Central memory CD8-positive, alpha-beta T cell (primary cell): ENCODE measurements around the gene HP1BP3.
"Not testable (repeated sequence)": the region's sequence is repeated elsewhere in the genome, so short reads cannot be mapped to it uniquely, and the experiment has no call there.

Experiments used
- ATAC-seq: fragments of 150-1000 bp; cut with Tn5 transposase; replicated peaks from 2 replicates; pipeline ENCODE4 v1.10.0; 2022; ENCODE audit warnings: mild to moderate bottlenecking, moderate FRiP score, moderate number of reproducible peaks; ENCODE audit not compliant: poor library complexity, severe bottlenecking; ENCODE audit errors: extremely low read depth
- DNase-seq, 2 donors: peaks; one replicate each; pipeline ENCODE4 v3.0.0; 2021; ENCODE audit warnings: low spot score in 2 of 2
- H3K27ac Mint-ChIP-seq: one replicate; pipeline ENCODE4 v1.8.0; 2022; ENCODE audit warnings: low read depth, mild to moderate bottlenecking, moderate library complexity, mixed read lengths
- H3K27me3 Mint-ChIP-seq: one replicate; pipeline ENCODE4 v1.8.0; 2022; ENCODE audit warnings: mixed read lengths
- H3K36me3 Mint-ChIP-seq: one replicate; pipeline ENCODE4 v1.8.0; 2022; ENCODE audit warnings: mild to moderate bottlenecking, moderate library complexity, mixed read lengths; ENCODE audit not compliant: insufficient read depth
- H3K4me1 Mint-ChIP-seq: one replicate; pipeline ENCODE4 v1.8.0; 2022; ENCODE audit warnings: mixed read lengths
- H3K4me3 Mint-ChIP-seq: one replicate; pipeline ENCODE4 v1.8.0; 2022; ENCODE audit warnings: mild to moderate bottlenecking, moderate library complexity, mixed read lengths
- H3K9me3 Mint-ChIP-seq: one replicate; pipeline ENCODE4 v1.8.0; 2022; ENCODE audit warnings: mixed read lengths

HP1BP3 gene

GRCh38 chr1:20723159-20723536, 64.0 kb downstream of the HP1BP3 start:
- Mint-ChIP-seq H3K27me3 (peaks cover 6% of the 10 kb centered on the region), H3K27ac (no peak overlapping the region), H3K9me3 (no peaks in the 10 kb centered on the region), H3K36me3 (peaks cover 5% of the 10 kb centered on the region), H3K4me1 (peaks cover 9% of the 10 kb centered on the region), H3K4me3 (no peak overlapping the region)
- ATAC-seq = no peak
- DNase-seq = no peak

DNA sequence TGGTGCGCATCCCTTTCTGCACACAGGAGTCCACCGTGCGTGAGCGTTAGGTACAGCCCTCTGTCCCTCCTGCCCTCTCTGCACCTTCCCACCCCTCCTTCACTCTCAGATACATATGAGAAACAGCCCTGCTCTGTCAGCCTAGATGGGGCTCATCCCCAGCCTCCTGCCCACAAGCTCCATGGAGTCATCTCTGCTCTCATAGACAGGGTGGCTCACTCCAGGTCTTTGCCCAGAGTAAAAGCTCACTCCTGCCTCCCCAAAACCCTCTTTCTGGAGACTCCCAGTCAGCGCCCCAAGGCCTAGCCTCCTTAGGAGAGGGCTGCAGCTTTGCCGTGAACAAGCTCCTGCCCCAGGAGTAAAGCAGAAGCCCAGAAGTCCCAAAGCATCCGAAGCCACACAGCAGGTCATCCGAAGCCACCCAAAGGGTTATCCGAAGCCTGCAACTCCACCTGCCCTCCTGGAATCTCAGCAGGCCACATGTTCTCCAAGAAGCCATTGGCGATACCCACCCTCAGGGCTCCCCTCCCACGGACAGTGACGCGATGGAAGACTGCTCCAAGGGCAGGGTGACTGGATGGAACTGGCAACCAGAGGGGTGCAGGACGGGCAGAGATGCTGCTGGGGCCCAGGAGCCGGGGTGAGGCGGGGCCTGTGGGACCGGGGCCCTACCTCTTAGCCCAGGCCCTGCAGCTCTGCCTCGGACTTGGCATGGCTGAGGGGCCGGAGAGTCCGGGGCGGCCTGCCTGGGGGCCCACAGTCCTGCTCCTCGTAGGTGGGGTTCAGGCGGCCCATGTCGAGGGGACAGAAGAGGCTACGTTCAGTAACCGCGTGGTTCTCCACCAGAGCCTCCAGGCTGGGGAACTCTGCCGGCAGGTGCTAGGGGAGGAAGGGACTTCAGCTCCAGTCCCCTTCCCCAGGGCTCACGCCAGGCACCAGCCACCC, 65.7 kb downstream of the HP1BP3 start:
- DNase-seq (no peak), ATAC-seq (no peak)
- no peak overlapping the region for H3K27ac Mint-ChIP-seq
- H3K36me3 Mint-ChIP-seq = peaks cover 3% of the 10 kb centered on the region
- peaks cover 7% of the 10 kb centered on the region for H3K4me1 Mint-ChIP-seq
- H3K9me3 Mint-ChIP-seq = no peaks in the 10 kb centered on the region
- H3K27me3 Mint-ChIP-seq = peaks cover 4% of the 10 kb centered on the region
- H3K4me3 Mint-ChIP-seq = no peak overlapping the region

GRCh38 chr1:20720631-20721091, 66.4 kb downstream of the HP1BP3 start:
- DNase-seq = no peak
- H3K9me3 Mint-ChIP-seq = no peaks in the 10 kb centered on the region
- no peak for ATAC-seq
- no peak overlapping the region for H3K4me3 Mint-ChIP-seq
- H3K27me3 Mint-ChIP-seq = peaks cover 12% of the 10 kb centered on the region
- H3K27ac Mint-ChIP-seq = no peak overlapping the region
- peaks cover 11% of the 10 kb centered on the region for H3K4me1 Mint-ChIP-seq
- peaks cover 5% of the 10 kb centered on the region for H3K36me3 Mint-ChIP-seq

DNA sequence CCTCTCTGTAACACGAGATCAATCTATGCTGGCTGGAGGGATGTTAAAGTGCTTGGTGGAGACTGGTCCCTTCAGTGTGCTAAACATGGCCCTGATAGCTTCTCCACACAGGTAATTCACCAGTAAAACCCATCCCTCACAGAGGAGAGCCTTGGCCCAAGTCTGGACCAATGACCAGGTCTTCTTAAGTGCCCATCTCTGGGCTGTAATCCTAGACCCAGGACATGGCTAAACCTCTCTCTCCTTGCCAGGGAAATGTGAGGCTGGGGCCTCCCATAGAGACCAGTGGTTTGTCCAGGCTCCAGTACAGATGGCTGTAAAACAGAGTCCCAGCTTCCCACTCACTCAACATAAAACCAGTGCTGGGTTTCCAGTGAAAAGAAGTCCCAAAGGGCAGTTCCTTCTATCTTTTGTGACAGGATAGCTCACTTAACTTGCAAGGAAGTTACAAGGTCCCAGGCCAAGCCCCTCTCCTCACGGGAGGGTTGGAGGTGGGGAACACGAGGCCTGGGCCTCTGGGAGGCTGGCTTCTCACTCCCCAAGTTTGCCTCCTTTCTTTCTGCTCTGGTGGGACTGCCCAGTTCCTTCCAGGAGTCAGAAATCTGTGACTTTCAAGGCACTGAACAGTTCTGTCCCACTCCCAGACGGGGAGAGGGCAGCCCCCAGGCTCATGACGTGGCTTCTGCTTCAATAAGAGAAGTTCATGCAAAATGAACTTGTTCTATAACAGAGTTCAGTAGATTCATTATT, 67.1 kb downstream of the HP1BP3 start:
- Mint-ChIP-seq H3K27ac (no peak overlapping the region), H3K4me1 (peaks cover 11% of the 10 kb centered on the region), H3K9me3 (no peaks in the 10 kb centered on the region), H3K27me3 (peaks cover 18% of the 10 kb centered on the region), H3K36me3 (peaks cover 5% of the 10 kb centered on the region), H3K4me3 (no peak overlapping the region)
- ATAC-seq (no peak), DNase-seq (no peak)

GRCh38 chr1:20719261-20719660, 67.8 kb downstream of the HP1BP3 start:
- H3K4me3 Mint-ChIP-seq = peak overlapping the region; percentile 71
- ATAC-seq (no peak), DNase-seq (no peak)
- H3K27me3 Mint-ChIP-seq = peaks cover 20% of the 10 kb centered on the region
- H3K27ac Mint-ChIP-seq = no peak overlapping the region
- peaks cover 5% of the 10 kb centered on the region for H3K36me3 Mint-ChIP-seq
- peaks cover 11% of the 10 kb centered on the region for H3K4me1 Mint-ChIP-seq
- no peaks in the 10 kb centered on the region for H3K9me3 Mint-ChIP-seq

DNA sequence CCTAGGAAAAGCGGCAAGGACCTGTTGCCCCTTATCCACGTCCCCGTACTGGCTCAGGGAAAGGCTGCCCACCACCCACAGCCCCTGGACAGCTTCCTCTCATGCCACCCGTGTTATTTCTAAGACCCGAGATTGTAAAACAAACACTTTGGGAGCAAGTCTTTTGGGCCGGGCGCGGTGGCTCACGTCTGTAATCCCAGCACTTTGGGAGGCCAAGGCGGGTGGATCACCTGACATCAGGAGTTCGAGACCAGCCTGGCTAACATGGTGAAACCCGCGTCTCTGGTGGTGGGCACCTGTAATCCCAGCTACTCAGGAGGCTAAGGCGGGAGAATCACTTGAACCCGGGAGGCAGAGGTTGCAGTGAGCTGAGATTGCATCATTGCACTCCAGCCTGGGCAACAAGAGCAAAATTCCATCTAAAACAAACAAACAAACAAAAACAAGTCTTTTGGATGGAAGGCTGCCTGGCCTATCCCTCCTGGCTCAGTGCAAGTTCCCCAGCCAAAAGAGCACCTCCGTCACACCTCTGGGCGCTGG, 68.7 kb downstream of the HP1BP3 start:
- Mint-ChIP-seq H3K27ac (peak overlapping the region; percentile 11), H3K4me3 (peak overlapping the region; percentile 71), H3K27me3 (peaks cover 20% of the 10 kb centered on the region), H3K4me1 (peaks cover 11% of the 10 kb centered on the region)
- not testable (repeated sequence) for H3K9me3 Mint-ChIP-seq, H3K36me3 Mint-ChIP-seq, DNase-seq, ATAC-seq

DNA sequence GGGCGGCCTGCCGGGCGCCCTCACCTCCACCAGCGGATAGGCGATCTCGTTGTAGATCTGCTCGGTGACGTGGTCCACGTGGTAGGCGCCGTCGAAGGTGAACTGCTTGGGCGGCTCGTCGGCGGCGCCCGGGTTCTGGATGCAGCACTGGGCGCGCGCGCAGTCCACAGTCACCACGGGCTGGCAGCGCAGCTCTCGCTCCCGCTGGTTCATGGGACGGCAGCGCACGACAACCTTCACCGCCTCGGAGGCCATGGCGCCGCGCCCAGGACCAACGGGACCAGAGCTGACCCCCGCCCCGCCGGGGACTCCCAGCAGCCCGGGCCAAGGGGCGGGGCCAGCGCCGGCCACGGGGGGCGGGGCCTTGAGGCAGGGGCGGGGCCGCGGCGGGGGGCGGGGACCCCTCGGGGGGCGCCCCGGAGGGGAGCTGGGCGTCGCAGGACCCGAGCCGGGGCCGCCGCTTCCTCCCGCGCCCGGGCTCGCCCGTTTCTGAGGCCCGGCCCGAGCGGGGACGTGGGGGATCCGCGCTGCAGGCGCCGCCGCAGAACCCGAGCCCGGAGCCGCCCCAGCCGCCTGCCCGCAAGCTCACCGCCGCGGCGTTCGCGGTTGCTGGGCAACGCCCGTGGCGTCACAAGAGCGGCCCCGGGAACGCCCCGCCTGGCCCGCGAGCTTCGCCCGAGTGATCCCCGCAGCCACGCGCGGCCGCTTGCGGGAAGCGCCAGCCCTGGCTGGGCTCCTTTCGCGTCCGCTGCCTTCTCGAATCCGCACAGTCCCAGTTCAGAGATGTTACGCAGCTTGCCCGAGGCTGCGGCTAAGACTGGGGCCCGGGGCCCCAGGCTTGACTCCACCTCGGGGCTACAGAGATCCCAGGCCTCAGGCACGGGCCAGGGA, 69.4 kb downstream of the HP1BP3 start, which contains the start of gene KIF17:
KIF17 (minus strand) TSS at position 556 of the 891 bp plus-strand sequence; CDS start at position 255, 301 bp downstream.
- Mint-ChIP-seq H3K27me3 (peaks cover 20% of the 10 kb centered on the region), H3K27ac (peak within 1 kb of the TSS; percentile 11), H3K36me3 (peaks cover 5% of the 10 kb centered on the region), H3K4me3 (peak within 1 kb of the TSS; percentile 76), H3K4me1 (peaks cover 11% of the 10 kb centered on the region), H3K9me3 (no peaks in the 10 kb centered on the region)
- ATAC-seq (peak; percentile 57), DNase-seq (peak; percentile 41 to 48)

GRCh38 chr1:20716232-20716631, 70.9 kb downstream of the HP1BP3 start:
- Mint-ChIP-seq H3K4me1 (peaks cover 11% of the 10 kb centered on the region), H3K27ac (no peak overlapping the region), H3K36me3 (peaks cover 5% of the 10 kb centered on the region), H3K4me3 (peak overlapping the region; percentile 76), H3K27me3 (peaks cover 20% of the 10 kb centered on the region), H3K9me3 (no peaks in the 10 kb centered on the region)
- ATAC-seq (no peak), DNase-seq (no peak)

DNA sequence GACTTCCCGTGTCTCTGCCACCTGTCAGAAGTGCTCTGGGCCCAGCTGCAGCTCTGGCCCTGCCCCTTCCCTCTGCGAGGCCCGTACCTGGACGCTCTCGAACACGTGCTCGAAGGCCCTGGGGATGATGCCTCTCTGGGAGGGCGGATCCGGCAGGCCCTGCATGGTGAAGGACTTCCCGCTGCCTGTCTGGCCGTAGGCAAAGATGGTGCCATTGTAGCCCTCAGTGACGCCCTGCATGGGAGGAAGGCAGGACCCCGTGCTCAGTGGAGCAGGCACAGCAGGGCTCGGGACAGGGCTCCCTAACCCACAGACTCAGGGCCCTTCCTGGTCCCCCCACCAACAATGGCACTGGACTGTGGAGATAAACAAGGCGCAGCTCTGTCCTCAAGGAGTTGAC, 71.7 kb downstream of the HP1BP3 start:
- Mint-ChIP-seq H3K4me1 (peaks cover 11% of the 10 kb centered on the region), H3K27ac (no peak overlapping the region), H3K27me3 (peaks cover 20% of the 10 kb centered on the region), H3K36me3 (peaks cover 5% of the 10 kb centered on the region), H3K4me3 (no peak overlapping the region), H3K9me3 (no peaks in the 10 kb centered on the region)
- DNase-seq (no peak), ATAC-seq (no peak)

GRCh38 chr1:20713440-20713839, 73.7 kb downstream of the HP1BP3 start:
- Mint-ChIP-seq H3K27ac (no peak overlapping the region), H3K4me1 (peaks cover 5% of the 10 kb centered on the region), H3K27me3 (peaks cover 20% of the 10 kb centered on the region), H3K4me3 (no peak overlapping the region), H3K9me3 (no peaks in the 10 kb centered on the region), H3K36me3 (peaks cover 2% of the 10 kb centered on the region)
- ATAC-seq (no peak), DNase-seq (no peak)

DNA sequence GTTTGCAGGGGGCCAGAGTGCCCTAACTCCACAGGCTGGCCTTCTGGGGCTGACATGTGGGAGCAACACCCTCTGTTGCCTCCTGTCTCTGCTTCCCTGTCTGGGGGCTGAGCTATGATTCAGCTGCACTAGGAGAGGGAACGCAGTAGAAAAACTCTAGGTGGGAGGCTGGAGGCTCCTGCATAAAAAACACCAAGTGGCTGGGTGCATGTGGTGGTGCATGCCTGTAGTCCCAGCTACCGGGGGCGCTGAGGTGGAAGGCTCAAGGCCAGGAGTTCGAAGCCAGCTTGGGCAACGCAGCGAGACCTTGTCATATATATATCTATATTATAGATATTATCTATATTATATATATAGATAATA, 74.9 kb downstream of the HP1BP3 start:
- DNase-seq = no peak
- Mint-ChIP-seq H3K27ac (no peak overlapping the region), H3K36me3 (peaks cover 2% of the 10 kb centered on the region), H3K4me3 (no peak overlapping the region), H3K4me1 (peaks cover 5% of the 10 kb centered on the region), H3K9me3 (no peaks in the 10 kb centered on the region), H3K27me3 (peaks cover 20% of the 10 kb centered on the region)
- no peak for ATAC-seq
